ENCODE measurements around the gene NDUFB2. TPM values are rescaled to one million over a fixed set of nuclear protein-coding genes. Genes with fewer than 3 reads are reported as not detected.
A peak's percentile ranks its signal among the peaks of the same experiment; 100 is the strongest.
"Not testable (repeated sequence)": the region's sequence is repeated elsewhere in the genome, so short reads cannot be mapped to it uniquely, and the experiment has no call there.

NDUFB2 gene
- total and polyA plus RNA-seq, 7 experiments from 2014 or later: 88.3 to 507 (median 94.9) TPM

GRCh38 chr7:140724706-140725105, 28.2 kb downstream of the NDUFB2 start:
- Histone ChIP-seq H3K4me1 (ENCODE audit: control insufficient read depth in 2 of 2, insufficient read depth in 2 of 2, low read length in 2 of 2) (peaks cover 0 to 18% of the 10 kb centered on the region in 2 donors), H3K27me3 (ENCODE audit: control insufficient read depth in 2 of 2, insufficient read depth in 2 of 2, low read length in 2 of 2) (no peaks in the 10 kb centered on the region), H3K36me3 (ENCODE audit: control insufficient read depth in 2 of 3, insufficient read depth in 3 of 3, low read length in 3 of 3) (no peaks in the 10 kb centered on the region), H3K27ac (ENCODE audit: low read depth, low read length) (peak overlapping the region; percentile 29), H3K9me3 (ENCODE audit: control insufficient read depth in 2 of 3, low read length in 3 of 3) (no peaks in the 10 kb centered on the region), H3K4me3 (ENCODE audit: low read length) (no peak overlapping the region)
- DNase-seq (no peak), ATAC-seq (no peak)
- peaks cover 0 to 2% (median 0%) of the 10 kb centered on the region in 5 donors for H3K36me3 Mint-ChIP-seq
- peaks cover 9 to 44% (median 32%) of the 10 kb centered on the region in 7 donors for H3K4me1 Mint-ChIP-seq
- H3K27ac Mint-ChIP-seq: peak overlapping the region in 7 of 9 donors; percentile 36 to 94 (median 84)
- intact Hi-C loops (cut with micrococcal nuclease): no loop called here
- H3K9me3 Mint-ChIP-seq: no peaks in the 10 kb centered on the region
- ChIA-PET CTCF (no interaction called here), POLR2A (interaction anchor here (3.0 kb wide), 1 partner anchor 24 kb away, joined by 21 read pairs; no protein-coding TSS in a partner anchor)
- H3K4me3 Mint-ChIP-seq: peak overlapping the region in 1 of 10 donors; percentile 49
- H3K27me3 Mint-ChIP-seq: no peaks in the 10 kb centered on the region

- intact Hi-C loops (cut with micrococcal nuclease): loop anchor here in 1 of 2 donors (1.0 kb wide), 2 partner anchors 208 to 286 kb away; no protein-coding TSS in a partner anchor
- ATAC-seq (no peak), DNase-seq (peak in 4 of 9 donors; percentile 11 to 31 (median 26))
- peaks cover 9 to 39% (median 29%) of the 10 kb centered on the region in 7 donors for H3K4me1 Mint-ChIP-seq
- no peaks in the 10 kb centered on the region for H3K36me3 ChIP-seq (ENCODE audit: control insufficient read depth in 2 of 3, insufficient read depth in 3 of 3, low read length in 3 of 3)
- peaks cover 0 to 5% (median 0%) of the 10 kb centered on the region in 5 donors for H3K36me3 Mint-ChIP-seq
- no peak overlapping the region for H3K4me3 ChIP-seq (ENCODE audit: low read length)
- H3K27ac Mint-ChIP-seq: peak overlapping the region in 7 of 9 donors; percentile 36 to 76 (median 53)
- H3K9me3 Mint-ChIP-seq: no peaks in the 10 kb centered on the region
- CTCF ChIA-PET: interaction anchor here (0.6 to 1.6 kb wide), 5 partner anchors 13 to 200 kb away, joined by 3 read pairs; no protein-coding TSS in a partner anchor
- POLR2A ChIA-PET: interaction anchor here (0.6 to 1.0 kb wide), 3 partner anchors 21 to 276 kb away, joined by 3 to 5 read pairs (median 3); no protein-coding TSS in a partner anchor
- no peaks in the 10 kb centered on the region for H3K27me3 Mint-ChIP-seq
- H3K27ac ChIP-seq (ENCODE audit: low read depth, low read length): no peak overlapping the region
- peaks cover 0 to 18% of the 10 kb centered on the region in 2 donors for H3K4me1 ChIP-seq (ENCODE audit: control insufficient read depth in 2 of 2, insufficient read depth in 2 of 2, low read length in 2 of 2)
- no peak overlapping the region for H3K4me3 Mint-ChIP-seq
- H3K9me3 ChIP-seq (ENCODE audit: control insufficient read depth in 2 of 3, low read length in 3 of 3): no peaks in the 10 kb centered on the region
- H3K27me3 ChIP-seq (ENCODE audit: control insufficient read depth in 2 of 2, insufficient read depth in 2 of 2, low read length in 2 of 2): no peaks in the 10 kb centered on the region
Observed at GRCh38 chr7:140726281-140726680, 29.8 kb downstream of the NDUFB2 start.

GRCh38 chr7:140732416-140732815, 35.9 kb downstream of the NDUFB2 start:
- no peaks in the 10 kb centered on the region for H3K9me3 ChIP-seq (ENCODE audit: control insufficient read depth in 2 of 3, low read length in 3 of 3)
- POLR2A ChIA-PET: interaction anchor here (1.5 kb wide), 1 partner anchor 59 kb away, joined by 3 read pairs; no protein-coding TSS in a partner anchor
- H3K27ac ChIP-seq (ENCODE audit: low read depth, low read length): no peak overlapping the region
- peak overlapping the region in 2 of 9 donors; percentile 2 to 8 for H3K27ac Mint-ChIP-seq
- H3K27me3 Mint-ChIP-seq: no peaks in the 10 kb centered on the region
- no peak overlapping the region for H3K4me3 Mint-ChIP-seq
- peaks cover 0 to 30% (median 20%) of the 10 kb centered on the region in 5 donors for H3K36me3 Mint-ChIP-seq
- H3K4me3 ChIP-seq (ENCODE audit: low read length): no peak overlapping the region
- no peaks in the 10 kb centered on the region for H3K4me1 Mint-ChIP-seq
- intact Hi-C loops (cut with micrococcal nuclease): no loop called here
- no peaks in the 10 kb centered on the region for H3K27me3 ChIP-seq (ENCODE audit: control insufficient read depth in 2 of 2, insufficient read depth in 2 of 2, low read length in 2 of 2)
- H3K9me3 Mint-ChIP-seq: no peaks in the 10 kb centered on the region
- no peaks in the 10 kb centered on the region for H3K36me3 ChIP-seq (ENCODE audit: control insufficient read depth in 2 of 3, insufficient read depth in 3 of 3, low read length in 3 of 3)
- CTCF ChIA-PET: no interaction called here
- DNase-seq (no peak), ATAC-seq (no peak)
- H3K4me1 ChIP-seq (ENCODE audit: control insufficient read depth in 2 of 2, insufficient read depth in 2 of 2, low read length in 2 of 2): no peaks in the 10 kb centered on the region

- no peaks in the 10 kb centered on the region for H3K4me1 Mint-ChIP-seq
- Histone ChIP-seq H3K27me3 (ENCODE audit: control insufficient read depth in 2 of 2, insufficient read depth in 2 of 2, low read length in 2 of 2) (no peaks in the 10 kb centered on the region), H3K27ac (ENCODE audit: low read depth, low read length) (no peak overlapping the region), H3K9me3 (ENCODE audit: control insufficient read depth in 2 of 3, low read length in 3 of 3) (no peaks in the 10 kb centered on the region), H3K36me3 (ENCODE audit: control insufficient read depth in 2 of 3, insufficient read depth in 3 of 3, low read length in 3 of 3) (peaks cover 0 to 10% (median 3%) of the 10 kb centered on the region in 3 experiments), H3K4me3 (ENCODE audit: low read length) (no peak overlapping the region), H3K4me1 (ENCODE audit: control insufficient read depth in 2 of 2, insufficient read depth in 2 of 2, low read length in 2 of 2) (no peaks in the 10 kb centered on the region)
- H3K27me3 Mint-ChIP-seq: no peaks in the 10 kb centered on the region
- DNase-seq (no peak), ATAC-seq (no peak)
- H3K36me3 Mint-ChIP-seq: peaks cover 0 to 37% (median 20%) of the 10 kb centered on the region in 5 donors
- CTCF ChIA-PET: no interaction called here
- intact Hi-C loops (cut with micrococcal nuclease): no loop called here
- H3K9me3 Mint-ChIP-seq: no peaks in the 10 kb centered on the region
- H3K27ac Mint-ChIP-seq: no peak overlapping the region
- POLR2A ChIA-PET: no interaction called here
- no peak overlapping the region for H3K4me3 Mint-ChIP-seq
Observed at GRCh38 chr7:140734096-140734495, 37.6 kb downstream of the NDUFB2 start.

- POLR2A ChIA-PET: no interaction called here
- Mint-ChIP-seq H3K9me3 (no peaks in the 10 kb centered on the region), H3K36me3 (peaks cover 4 to 40% (median 20%) of the 10 kb centered on the region in 5 donors), H3K4me1 (no peaks in the 10 kb centered on the region), H3K27ac (peak overlapping the region in 1 of 9 donors; percentile 38), H3K27me3 (no peaks in the 10 kb centered on the region), H3K4me3 (no peak overlapping the region)
- no peak for DNase-seq
- H3K9me3 ChIP-seq (ENCODE audit: control insufficient read depth in 2 of 3, low read length in 3 of 3): no peaks in the 10 kb centered on the region
- intact Hi-C loops (cut with micrococcal nuclease): no loop called here
- peaks cover 0 to 13% (median 3%) of the 10 kb centered on the region in 3 experiments for H3K36me3 ChIP-seq (ENCODE audit: control insufficient read depth in 2 of 3, insufficient read depth in 3 of 3, low read length in 3 of 3)
- H3K27ac ChIP-seq (ENCODE audit: low read depth, low read length): no peak overlapping the region
- H3K4me1 ChIP-seq (ENCODE audit: control insufficient read depth in 2 of 2, insufficient read depth in 2 of 2, low read length in 2 of 2): no peaks in the 10 kb centered on the region
- CTCF ChIA-PET: interaction anchor here (0.7 kb wide), 1 partner anchor 232 kb away, joined by 5 read pairs; no protein-coding TSS in a partner anchor
- H3K27me3 ChIP-seq (ENCODE audit: control insufficient read depth in 2 of 2, insufficient read depth in 2 of 2, low read length in 2 of 2): no peaks in the 10 kb centered on the region
- H3K4me3 ChIP-seq (ENCODE audit: low read length): no peak overlapping the region
- ATAC-seq: no peak
Observed at GRCh38 chr7:140734729-140735128, 38.2 kb downstream of the NDUFB2 start.

- ChIA-PET POLR2A (interaction anchor here (1.1 kb wide), 1 partner anchor 41 kb away, joined by 6 read pairs; no protein-coding TSS in a partner anchor), CTCF (no interaction called here)
- Mint-ChIP-seq H3K36me3 (peaks cover 5 to 43% (median 14%) of the 10 kb centered on the region in 5 donors), H3K4me3 (no peak overlapping the region), H3K27ac (no peak overlapping the region), H3K4me1 (no peaks in the 10 kb centered on the region), H3K27me3 (no peaks in the 10 kb centered on the region), H3K9me3 (peaks cover 0 to 3% (median 0%) of the 10 kb centered on the region in 11 donors)
- Histone ChIP-seq H3K27ac (ENCODE audit: low read depth, low read length) (no peak overlapping the region), H3K9me3 (ENCODE audit: control insufficient read depth in 2 of 3, low read length in 3 of 3) (no peaks in the 10 kb centered on the region), H3K36me3 (ENCODE audit: control insufficient read depth in 2 of 3, insufficient read depth in 3 of 3, low read length in 3 of 3) (peaks cover 0 to 14% (median 3%) of the 10 kb centered on the region in 3 experiments), H3K4me3 (ENCODE audit: low read length) (no peak overlapping the region), H3K27me3 (ENCODE audit: control insufficient read depth in 2 of 2, insufficient read depth in 2 of 2, low read length in 2 of 2) (no peaks in the 10 kb centered on the region), H3K4me1 (ENCODE audit: control insufficient read depth in 2 of 2, insufficient read depth in 2 of 2, low read length in 2 of 2) (no peaks in the 10 kb centered on the region)
- intact Hi-C loops (cut with micrococcal nuclease): loop anchor here in 1 of 2 donors (2.0 kb wide), 1 partner anchor 15 kb away; no protein-coding TSS in a partner anchor
- ATAC-seq (no peak), DNase-seq (no peak)
Observed at GRCh38 chr7:140738280-140738679, 41.8 kb downstream of the NDUFB2 start.

GRCh38 chr7:140743255-140743654, 46.7 kb downstream of the NDUFB2 start:
- intact Hi-C loops (cut with micrococcal nuclease); H3K4me3 Mint-ChIP-seq; H3K27ac ChIP-seq (ENCODE audit: low read depth, low read length); H3K4me1 Mint-ChIP-seq; ATAC-seq; H3K4me3 ChIP-seq (ENCODE audit: low read length); H3K4me1 ChIP-seq (ENCODE audit: control insufficient read depth in 2 of 2, insufficient read depth in 2 of 2, low read length in 2 of 2); H3K9me3 ChIP-seq (ENCODE audit: control insufficient read depth in 2 of 3, low read length in 3 of 3); DNase-seq; H3K27me3 Mint-ChIP-seq; H3K27me3 ChIP-seq (ENCODE audit: control insufficient read depth in 2 of 2, insufficient read depth in 2 of 2, low read length in 2 of 2); H3K27ac Mint-ChIP-seq; H3K9me3 Mint-ChIP-seq; POLR2A ChIA-PET: not testable (repeated sequence)
- peaks cover 0 to 19% (median 3%) of the 10 kb centered on the region in 3 experiments for H3K36me3 ChIP-seq (ENCODE audit: control insufficient read depth in 2 of 3, insufficient read depth in 3 of 3, low read length in 3 of 3)
- CTCF ChIA-PET: interaction anchor here (0.5 kb wide), 1 partner anchor 28 kb away, joined by 3 read pairs; no protein-coding TSS in a partner anchor
- H3K36me3 Mint-ChIP-seq: peaks cover 8 to 51% (median 14%) of the 10 kb centered on the region in 5 donors
